Stimulated activated CD8-positive, alpha-beta memory T cell treated with anti-CD3 and anti-CD28 coated beads, Interleukin-7, amount 100 ng/mL, for 24 hours (primary cell): Measurements from ENCODE around the gene HOXA11.

Experiments used
- DNase-seq: peaks from one replicate; pipeline ENCODE4 v3.0.0-alpha.2; 2020; ENCODE audit warnings: low read depth

The HOXA11 gene

DNA sequence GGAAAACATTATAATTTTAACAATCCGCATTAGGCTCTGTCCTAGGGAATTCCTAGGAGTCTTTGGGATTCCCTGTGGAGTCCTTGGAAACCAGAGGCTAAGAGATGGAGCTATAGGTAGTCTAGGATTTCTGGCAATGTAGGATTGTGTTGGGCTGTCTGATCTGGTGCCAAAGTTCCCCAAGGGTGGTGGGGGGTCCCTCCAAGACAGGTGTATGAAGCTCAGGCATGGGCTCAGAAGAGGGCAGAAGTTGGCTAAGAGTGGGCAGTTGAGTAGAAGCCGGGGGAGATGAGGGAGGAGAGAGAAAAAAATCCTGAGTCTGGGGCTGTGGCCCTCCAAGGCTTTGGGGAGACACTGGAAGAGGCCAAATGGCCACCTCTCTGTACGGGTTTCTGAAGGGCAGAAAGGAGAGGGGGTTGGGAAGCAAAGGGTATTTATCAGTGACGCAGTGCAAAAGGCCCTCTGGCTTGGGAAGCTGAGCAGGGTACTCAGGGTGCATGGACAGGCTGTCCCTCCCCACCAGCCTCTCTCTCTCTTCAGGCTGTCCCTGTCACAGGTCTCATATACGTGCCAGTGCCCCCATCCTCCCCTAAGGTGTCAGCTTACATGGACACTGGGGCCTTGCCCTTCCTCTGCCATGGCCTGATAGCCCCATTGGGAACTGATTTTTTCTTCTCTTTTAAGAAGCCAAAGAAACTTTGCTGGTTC lies 38.4 kb downstream of the HOXA11 start:
- DNase-seq: no peak

GRCh38 chr7:27145914-27146412 lies 39.1 kb downstream of the HOXA11 start:
- no peak for DNase-seq

- no peak for DNase-seq
Measured at GRCh38 chr7:27145165-27145913, 39.7 kb downstream of the HOXA11 start.

DNA sequence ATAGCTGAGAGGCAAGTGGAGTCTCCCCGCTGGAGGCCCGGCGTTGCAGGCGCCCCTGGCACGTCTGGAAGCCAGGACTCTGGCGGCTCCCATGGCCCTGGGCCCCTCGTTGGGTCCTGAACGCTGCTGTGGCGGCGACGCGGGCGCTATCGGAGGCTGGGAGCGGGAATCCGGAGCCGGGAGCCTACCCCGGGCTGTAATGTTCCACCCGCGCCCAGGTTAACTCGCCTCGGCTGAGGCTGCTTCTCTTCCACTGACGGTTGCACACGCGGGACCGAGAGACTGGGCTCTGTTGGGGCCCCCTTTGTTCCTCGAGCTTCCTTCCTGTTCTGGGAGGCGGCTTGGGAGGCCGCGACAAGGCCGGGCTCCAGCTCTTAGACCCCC lies 40.3 kb downstream of the HOXA11 start:
- DNase-seq: no peak

- DNase-seq: no peak
Measured at GRCh38 chr7:27143950-27144780, 40.9 kb downstream of the HOXA11 start.

- DNase-seq: no peak
Measured at GRCh38 chr7:27143023-27143949, 41.7 kb downstream of the HOXA11 start, which contains the start of gene HOXA5. TSS of gene HOXA5 (minus strand) at chr7:27143681. CDS start at chr7:27143607, 74 bp downstream.

DNA sequence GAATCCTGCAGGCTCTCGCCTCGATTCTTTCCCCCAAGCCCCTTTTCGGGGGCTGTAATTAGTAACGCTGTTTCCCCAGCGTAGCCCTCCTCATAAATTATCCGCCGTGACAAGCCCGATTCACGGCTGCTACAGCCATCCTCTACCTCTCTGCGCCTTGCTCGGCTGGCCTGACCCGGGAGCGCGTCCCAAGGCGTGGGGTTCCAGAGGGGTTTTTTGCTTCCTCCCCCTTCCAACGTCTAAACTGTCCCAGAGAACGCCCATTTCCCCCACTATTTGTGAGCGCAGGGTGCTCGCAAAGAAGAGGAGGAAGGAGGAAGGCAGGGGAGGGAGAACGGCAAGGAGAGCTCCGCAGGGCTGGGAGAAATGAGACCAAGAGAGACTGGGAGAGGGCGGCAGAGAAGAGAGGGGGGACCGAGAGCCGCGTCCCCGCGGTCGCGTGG lies 42.4 kb downstream of the HOXA11 start:
- no peak for DNase-seq

- DNase-seq: no peak
Measured at GRCh38 chr7:27141923-27142579, 43.0 kb downstream of the HOXA11 start.

GRCh38 chr7:27141137-27141922 lies 43.7 kb downstream of the HOXA11 start:
- no peak for DNase-seq

GRCh38 chr7:27140126-27140857 lies 44.7 kb downstream of the HOXA11 start:
- DNase-seq: no peak

- DNase-seq: no peak
Measured at GRCh38 chr7:27139334-27140125, 45.5 kb downstream of the HOXA11 start.

DNA sequence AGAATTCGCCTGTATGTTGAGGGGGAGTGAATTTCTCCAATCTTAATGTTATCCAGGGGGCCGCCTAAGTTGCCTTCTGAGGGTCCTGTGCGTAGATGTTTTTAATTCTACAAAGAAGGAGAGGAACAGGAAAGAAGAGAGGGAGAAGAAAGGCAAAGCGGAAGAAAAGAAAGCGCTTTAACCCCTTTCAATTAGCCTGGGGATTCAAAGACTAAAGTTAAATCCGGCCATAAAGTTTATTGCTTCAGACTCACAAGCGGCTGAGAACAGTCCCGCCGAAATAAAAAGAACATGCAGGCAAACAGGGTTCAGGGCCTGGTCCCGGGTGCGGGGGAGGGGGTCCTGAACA lies 46.1 kb downstream of the HOXA11 start:
- no peak for DNase-seq

DNA sequence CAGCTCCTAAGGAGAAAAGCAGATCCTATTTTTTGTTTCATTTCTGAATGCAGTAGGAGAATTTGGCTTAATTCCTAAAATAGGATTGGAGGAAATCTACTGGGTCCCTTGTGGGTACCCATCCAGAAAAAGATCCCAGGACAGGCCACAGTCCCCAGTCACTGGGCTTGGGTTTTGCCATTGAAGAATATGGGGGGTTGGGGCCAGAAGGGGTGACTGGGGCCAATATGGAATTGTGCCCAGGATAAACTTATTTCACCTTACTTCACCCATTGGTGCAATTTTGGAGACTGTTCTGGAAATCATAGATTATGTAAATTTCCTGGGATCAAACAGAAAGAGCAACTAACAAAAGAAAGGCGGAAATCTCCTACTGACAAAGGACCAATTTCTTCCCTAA lies 46.6 kb downstream of the HOXA11 start:
- DNase-seq: no peak

DNA sequence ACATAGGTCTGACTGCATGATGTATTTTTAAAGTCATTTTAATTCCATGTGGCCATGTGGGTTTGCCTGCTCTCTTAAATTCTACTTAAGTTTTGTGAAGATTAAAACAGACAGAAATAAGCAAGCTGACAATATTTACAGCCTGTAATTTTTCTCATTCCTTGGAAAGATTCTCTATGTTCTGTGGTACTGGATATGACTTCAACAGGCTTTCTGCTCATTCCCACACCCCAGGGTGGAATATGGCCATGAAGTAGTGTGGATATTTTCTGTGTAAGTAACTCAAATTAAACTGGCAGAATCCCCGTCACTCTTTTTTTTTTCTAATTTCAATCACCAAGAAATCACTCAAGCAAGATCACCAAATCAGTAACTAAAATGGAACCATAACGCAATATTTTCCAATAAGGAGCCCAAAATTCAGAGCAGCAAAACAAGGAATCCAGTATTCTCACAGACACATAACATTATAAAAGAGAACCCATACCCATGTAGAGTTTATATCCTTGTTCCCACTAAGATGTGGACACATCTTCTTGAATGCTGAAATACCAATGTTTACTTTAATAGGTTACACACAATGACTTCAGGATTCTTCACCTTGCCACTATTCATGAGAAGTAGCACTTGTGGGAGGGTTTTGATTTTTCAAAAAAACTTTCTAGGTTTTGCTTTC lies 47.3 kb downstream of the HOXA11 start:
- DNase-seq: no peak

DNA sequence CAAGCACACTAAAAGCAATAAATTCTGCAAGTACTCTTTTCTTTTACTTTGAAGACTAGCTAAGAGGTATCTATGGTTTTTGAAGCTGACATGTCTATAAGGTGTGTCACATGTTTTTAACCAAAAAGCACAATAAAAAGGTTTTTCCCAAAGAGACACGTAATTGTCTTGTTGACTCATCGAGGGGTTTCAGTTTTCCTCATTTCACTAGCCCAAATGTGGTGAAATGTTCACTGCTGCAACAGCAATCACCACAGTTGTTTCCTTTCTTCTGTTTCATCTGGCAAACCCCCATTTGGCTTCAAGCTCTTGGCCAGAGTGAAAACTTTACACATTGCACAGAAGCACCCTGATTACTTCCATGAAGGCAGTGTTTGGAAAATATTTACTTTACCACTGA lies 50.6 kb downstream of the HOXA11 start:
- no peak for DNase-seq

DNA sequence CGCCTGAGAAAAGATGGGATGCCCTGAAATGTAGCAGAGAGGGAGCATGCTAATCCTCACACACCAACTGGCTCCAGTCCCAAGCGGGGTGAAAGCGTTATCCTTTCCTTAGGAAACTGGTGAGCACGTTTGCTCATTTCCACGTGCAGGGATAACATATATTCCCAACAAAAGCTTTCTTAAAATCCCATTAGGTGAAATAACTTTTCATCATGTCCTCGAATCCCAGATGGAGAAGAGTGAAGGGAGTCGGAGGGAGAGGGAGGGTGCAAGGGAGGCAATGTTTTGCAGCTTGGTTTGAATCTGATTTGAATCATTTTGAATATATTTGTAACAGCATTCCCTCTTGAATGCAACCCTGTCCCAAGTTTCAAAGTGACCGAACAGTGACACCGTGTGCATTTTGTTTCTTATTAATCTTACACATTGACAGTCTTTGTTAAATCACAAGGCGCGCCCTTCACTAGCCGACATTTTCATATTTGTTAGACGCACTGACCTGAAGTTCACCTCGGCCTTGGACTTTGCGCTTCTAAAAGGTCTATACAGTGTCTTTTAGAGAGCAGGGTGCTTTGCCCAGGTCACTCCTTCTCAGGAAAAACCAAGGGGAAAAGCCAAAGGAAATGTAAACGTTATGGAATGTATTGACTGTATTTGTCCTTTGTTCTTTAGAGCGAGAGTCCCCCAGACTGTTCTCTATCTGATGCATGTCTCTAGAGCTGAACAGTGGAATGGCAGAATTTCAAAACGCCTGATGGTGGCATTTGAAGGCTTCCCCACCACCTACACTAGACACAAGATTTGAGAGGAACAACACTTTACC lies 51.4 kb downstream of the HOXA11 start:
- no peak for DNase-seq

DNA sequence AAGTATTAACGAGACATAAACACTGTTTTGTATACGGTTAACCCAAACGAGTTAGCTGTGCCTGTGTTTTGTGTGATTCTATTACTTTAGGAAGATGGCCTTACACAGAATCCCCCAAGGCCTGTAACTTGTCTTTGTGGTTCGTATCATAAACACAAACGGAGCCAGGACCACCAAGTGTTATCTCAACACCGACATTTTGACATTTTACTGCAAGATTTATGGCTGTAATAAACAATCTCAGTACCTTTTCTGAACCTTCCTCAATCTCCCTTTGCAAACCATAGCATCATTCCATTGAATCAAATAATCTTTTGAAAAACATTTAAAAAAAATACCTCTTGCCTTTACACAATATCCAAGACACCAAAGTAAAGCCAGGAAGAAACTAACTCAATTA lies 52.1 kb downstream of the HOXA11 start:
- no peak for DNase-seq
